ENCODE data around the gene AP5Z1.
A peak's percentile ranks its signal among the peaks of the same experiment; 100 is the strongest.

AP5Z1 gene

GRCh38 chr7:4805984-4806300 lies 30.5 kb downstream of the AP5Z1 start:
- no peak for DNase-seq

GRCh38 chr7:4806983-4807597 lies 31.7 kb downstream of the AP5Z1 start:
- no peak for DNase-seq

GRCh38 chr7:4807598-4808016 lies 32.2 kb downstream of the AP5Z1 start:
- no peak for DNase-seq

DNA sequence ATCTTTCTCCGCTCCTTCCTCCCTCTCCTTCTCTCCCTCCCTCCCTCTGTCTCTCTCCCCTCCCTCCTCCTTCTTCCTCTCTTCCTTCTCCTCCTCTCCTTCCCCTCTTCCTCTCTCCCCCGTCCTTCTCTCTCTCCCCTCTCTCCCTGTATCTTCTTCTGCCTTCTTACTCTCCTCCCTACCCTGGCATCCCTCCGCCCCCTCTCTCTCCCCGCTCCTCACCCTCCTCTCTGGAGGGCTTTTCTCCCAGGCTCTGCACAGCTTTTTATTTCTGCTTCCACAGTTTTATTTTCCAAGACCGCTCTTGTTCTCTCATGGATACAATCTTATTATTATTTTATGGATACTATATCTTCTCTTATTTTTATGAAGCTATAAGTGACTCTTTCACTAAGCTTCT lies 32.6 kb downstream of the AP5Z1 start:
- DNase-seq: no peak

DNA sequence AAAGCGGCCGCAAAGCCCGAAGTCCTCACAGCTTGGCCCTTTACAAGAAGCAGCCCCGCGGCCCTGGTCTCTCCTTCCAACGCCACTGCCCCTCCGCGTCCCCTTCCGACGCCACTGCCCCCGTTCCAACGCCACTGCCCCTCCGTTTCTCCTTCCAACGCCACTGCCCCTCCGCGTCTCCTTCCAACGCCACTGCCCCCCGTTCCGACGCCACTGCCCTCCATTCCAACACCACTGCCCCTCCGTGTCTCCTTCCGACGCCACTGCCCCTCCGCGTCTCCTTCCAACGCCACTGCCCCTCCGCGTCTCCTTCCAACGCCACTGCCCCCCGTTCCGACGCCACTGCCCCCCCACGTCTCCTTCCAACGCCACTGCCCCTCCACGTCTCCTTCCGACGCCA lies 33.1 kb downstream of the AP5Z1 start:
- no peak for DNase-seq

DNA sequence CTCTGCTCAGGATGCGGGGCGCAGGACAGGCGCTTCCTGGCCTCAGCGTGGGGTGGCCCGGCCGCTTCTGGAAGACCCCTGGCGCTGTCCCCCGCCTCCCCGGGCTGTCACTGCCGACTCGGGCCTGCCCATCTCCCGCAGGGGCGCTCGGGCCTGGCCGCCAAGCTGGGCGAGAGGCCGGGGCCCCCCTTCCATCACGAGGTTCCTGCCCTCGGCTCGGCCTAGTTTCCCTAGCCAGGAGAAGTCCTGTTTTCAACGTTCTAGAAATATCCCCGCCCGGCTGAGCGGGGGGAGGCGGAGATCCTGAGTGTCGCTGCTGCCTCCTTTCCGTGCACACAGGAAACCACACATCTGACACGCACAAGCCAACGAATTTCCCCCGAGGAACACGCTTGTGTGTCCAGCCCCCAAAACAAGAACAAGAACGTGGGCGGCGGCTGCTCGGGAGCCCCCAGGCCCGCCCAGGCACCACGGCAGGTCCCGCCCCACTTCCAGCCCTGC lies 33.7 kb downstream of the AP5Z1 start:
- DNase-seq: peak; percentile 20 to 21

GRCh38 chr7:4809666-4810065 lies 34.2 kb downstream of the AP5Z1 start:
- no peak for DNase-seq

DNA sequence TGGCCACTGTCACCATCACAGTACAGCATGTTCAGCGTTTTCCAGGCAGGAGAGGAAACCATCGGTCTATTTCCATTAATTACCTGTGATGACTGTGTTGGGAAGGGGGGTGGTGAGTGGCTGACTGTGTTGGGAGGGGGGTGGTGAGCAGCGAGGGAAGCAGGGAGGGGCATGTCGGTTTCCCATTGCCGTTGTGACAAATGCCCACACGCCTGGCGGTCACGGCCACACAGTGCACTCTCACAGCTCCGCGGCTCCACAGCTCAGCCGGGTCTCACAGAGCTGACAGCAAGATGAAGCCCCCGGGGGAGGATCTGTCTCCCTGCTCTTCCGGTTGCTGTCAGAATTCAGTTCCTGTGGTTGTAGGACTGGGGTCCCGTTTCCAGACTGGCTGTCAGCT lies 39.0 kb downstream of the AP5Z1 start:
- DNase-seq: no peak

- DNase-seq: no peak
Measured at GRCh38 chr7:4815121-4815520, 39.7 kb downstream of the AP5Z1 start.

DNA sequence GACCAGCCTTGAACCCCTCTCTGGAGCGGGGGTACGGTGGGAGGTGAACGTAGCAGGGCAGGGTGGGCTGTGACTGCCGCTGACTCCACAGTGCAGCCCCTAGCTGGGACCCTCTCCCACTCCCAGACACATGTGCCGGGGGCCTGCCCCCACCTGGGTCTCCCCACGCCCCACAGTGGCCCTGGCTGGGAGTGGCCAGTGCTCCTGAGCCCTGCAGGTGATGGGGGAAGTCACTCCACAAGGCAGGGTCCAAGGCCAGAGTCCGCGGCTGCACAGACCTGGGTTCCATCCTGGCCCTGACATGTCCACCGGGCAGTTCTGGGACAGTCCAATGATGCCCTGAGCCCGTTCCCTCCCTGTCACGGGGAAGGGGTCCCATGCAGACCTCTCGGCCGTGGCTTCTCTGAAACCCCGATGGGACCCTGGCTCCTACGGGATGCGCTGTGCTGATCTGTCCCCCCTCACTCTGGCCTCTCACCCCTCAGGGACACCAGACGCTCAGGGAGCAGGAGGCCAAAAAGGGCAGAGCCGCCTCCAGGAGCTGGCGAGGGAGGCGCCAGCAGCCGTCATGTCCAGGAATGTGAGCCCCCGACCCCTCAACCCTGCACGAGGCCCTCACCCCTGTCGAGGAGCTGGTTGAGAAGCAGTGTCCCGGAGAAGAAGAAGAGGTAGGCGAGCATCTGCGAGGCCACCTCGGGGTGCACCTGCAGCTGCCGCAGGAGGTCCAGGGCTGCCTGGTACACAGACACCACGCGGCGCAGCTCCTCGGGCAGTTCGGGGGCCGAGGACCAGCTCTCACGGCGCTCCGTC lies 40.4 kb downstream of the AP5Z1 start:
- no peak for DNase-seq

GRCh38 chr7:4816419-4817080 lies 41.1 kb downstream of the AP5Z1 start:
- DNase-seq: no peak

DNA sequence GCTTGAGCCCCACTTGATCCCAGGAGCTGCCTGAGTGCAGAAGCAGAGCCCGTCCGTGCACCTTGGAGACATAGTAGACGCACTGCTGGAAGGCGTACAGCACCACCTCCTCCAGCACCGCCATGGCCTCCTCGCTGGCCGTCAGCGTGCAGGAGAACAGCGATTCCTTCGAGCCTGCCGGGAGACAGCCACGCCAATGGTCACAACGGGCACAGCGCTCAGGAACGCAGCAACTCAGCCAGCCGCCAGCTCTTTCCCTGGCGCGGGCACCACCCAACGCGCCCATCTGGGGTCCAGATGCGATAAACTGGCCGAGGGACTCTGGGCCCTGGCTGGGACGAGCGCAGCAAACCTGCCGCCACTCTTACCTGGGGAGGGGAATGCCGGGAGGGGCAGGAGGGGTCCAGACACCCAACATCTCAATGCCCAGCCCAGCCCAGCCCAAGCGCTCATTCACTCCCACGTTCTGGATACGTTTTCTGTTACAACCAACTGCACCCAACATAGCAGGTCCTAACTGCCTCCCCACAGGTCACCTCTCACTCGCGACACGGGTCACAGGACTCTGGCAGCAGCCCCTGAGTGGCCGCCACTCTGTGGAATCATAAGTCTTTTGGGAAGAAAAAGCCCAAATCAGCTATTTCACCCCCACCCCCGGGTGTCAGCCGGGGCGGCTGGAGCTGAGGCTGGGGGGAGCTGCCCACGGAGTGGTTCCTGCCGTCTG lies 41.9 kb downstream of the AP5Z1 start:
- no peak for DNase-seq

DNA sequence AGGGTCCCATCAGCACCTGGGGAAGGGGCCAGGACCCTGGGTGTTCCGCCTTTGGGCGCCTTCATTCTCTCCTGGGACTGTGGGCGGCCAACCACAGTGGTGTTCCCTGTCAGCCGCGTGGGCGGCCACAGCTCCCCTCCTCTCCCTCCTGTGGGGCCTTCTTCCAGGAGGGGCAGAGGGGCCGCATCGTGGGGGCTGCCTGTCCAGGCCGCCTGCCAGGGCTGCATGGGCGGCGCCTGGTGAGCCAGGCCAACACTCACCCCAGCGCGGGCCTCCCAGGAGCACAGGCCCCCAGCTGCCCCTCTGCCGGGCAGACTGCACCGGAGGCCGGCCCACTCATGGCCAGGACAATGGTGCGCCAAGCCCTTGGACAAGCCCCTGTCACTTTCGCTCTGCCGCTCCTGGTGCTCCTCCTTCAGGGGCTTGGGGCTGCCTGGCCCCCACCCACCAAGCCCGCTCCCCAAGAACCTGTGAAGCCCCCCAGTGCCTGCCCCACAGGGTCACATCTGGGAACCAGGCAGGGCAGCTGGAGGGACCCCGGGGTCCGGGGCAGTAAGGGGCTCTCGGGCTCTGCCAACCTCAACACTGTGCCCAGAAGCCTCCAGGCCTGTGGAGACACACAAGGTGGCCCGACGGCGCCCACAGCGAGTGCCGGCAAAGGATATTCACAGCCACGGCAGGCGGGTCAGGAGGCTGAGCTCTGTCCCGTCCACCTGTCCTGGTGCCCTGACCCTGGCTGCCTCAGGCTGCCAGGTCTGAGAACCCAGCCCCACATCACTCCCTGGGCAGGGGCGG lies 42.8 kb downstream of the AP5Z1 start:
- DNase-seq: no peak

DNA sequence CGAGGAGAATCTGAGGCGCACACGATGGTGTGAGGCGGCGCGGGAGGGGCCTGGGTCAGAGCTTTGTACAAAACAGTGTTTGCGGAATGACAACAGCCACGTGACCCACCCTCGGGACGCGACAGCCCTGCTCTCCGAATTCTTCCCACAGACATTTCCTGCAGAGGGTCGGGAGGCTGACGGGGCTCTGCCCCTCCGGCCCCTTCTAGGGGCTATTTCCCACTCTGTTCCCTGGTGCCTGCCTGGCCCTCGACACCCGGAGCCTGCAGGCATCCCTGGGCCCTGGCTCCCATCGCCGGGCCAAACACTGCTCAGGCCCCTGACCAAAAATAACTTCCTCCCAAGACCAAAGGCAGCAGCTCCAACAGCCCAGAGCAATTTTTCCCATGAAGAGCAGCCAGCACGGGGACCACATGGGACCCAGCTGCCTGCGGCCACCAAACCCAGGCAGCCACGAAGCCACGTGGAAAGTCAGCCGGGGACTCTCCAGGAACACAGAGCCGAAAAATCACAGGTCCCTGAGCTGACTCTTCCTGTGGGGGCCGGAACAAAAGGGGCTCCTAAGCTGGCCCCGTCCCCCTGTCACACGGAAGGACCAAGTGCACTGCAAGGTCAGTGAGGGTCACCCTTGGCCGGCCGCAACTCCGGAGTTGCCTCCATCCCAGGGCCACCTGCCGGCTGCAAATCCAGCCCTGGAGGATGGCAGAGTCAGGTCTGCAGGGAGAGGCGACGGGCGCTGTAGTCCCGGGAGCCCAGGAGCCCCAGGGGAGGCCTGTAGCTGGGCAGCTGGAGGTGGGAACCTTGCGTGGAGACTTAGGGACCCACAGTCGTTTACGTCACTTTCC lies 44.4 kb downstream of the AP5Z1 start:
- no peak for DNase-seq

GRCh38 chr7:4820405-4820966 lies 45.1 kb downstream of the AP5Z1 start:
- DNase-seq: no peak

DNA sequence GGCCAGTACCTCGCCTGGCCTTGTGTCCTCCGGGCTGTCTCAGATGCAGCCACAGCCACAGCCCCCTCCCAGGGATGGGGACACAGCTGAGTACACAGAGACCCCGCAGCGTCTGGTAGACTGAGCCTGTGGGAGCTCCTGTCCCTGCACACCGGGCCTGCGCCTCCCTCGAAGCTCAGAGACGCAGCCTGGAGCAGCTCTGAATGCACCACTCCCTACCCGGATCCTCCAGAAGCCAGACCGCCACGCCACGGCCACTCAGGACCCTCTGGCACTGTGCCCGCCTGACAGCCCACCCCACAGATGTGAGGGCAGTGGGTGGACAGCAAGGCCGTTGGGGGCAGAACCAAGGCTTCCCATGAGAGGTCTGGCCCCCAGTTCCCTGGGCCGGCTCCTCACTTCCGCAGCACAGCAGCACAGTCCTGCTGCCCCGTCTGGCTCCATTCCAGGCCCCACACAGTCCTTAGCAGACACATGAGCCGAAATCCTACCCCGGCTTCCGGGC lies 45.6 kb downstream of the AP5Z1 start:
- DNase-seq: no peak

DNA sequence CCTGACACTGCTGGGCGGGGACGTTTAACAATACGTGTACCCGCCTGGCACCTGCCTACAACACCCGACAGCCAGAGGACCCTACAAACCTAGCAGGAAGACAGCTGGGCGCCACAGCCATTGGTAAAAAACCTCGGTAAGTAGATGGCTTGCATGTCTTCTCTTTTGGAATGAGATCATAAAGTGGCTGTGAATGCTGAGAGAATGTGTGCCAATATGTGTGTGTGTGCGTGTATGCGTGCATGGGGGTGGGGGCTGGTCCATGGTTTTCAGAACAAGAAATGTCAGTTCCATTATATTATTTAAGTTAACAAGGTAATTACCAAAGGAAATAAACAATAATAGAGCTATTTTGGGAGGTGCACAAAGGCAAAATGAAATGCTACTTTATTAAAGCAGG lies 47.3 kb downstream of the AP5Z1 start:
- DNase-seq: no peak

DNA sequence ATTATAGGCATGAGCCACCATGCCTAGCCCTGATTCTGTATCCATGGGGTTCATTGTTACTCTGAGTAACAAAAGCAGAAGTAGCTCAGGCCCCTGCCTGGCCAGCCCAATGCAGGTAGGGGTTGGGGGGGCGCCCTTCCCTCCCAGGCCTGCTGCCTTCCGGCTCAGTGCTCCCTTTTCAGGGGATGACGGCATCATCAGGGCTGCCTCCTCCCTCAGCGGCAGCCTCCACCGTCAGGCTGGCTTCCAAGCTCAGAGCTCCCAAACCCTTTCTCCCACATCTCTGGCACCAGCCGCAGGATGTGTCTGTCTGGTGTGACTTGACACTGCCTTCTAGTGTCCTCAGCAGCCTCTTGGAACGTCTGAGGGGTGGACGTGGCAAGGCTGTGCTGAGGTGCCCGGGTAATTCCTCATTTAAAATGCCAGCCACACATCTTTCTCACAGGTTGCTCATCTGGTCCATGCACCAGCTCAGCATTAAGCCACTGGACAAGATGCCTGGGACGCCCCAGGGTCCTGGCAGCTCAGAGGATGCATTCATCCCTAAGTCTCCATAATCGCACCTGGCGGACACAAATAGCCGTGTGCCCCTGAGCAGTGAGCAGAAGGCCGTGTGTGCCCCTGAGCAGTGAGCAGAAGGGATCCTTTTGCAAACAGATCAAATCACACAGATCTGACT lies 48.2 kb downstream of the AP5Z1 start:
- no peak for DNase-seq

DNA sequence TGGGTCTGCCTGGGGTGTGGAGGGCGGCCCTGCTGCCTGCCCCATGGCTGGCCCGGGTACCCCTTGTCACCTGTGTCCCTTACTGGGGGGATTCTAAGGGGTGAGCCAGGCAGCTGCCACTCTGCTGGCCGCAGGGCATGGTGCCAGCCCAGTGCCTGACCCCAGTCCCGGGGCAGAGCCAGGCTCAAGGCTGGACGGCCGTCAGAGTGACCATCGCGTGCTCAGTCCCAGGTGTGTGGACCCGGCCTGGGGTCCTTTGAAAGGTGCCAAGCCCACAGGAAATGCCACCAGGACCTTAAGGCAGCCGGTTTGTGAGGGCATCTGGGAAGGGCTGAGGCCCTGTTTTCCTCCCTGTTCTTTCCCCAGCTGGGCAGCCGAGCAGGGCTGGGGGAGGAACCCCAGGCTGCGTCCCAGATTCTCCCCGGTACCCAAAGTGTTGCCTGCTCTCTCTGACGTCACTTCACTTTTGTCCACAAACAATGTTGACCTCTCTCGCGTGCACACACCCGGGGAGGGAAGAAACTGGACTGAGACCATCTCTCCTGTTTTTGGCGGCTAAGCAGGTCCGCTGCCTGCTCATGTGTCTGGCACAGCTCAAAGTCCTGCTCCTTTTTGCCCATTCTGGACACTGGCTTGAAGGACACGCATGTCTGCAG lies 48.8 kb downstream of the AP5Z1 start:
- DNase-seq: no peak

- no peak for DNase-seq
Measured at GRCh38 chr7:4825081-4825480, 49.7 kb downstream of the AP5Z1 start.
